PFSK-1 (cell line): ENCODE results near the gene EYA4.

Source experiments
- POLR2AphosphoS5 ChIP-seq: IDR thresholded peaks from 2 replicates; pipeline ENCODE4 v1.6.1; 2012; ENCODE audit warnings: low read depth, mild to moderate bottlenecking, control low read depth, low read length, moderate library complexity
- SIN3A ChIP-seq: IDR thresholded peaks from 2 replicates; pipeline ENCODE4 v1.6.1; 2012; ENCODE audit warnings: mild to moderate bottlenecking, low read length, moderate library complexity, borderline replicate concordance; ENCODE audit not compliant: insufficient read depth

DNA sequence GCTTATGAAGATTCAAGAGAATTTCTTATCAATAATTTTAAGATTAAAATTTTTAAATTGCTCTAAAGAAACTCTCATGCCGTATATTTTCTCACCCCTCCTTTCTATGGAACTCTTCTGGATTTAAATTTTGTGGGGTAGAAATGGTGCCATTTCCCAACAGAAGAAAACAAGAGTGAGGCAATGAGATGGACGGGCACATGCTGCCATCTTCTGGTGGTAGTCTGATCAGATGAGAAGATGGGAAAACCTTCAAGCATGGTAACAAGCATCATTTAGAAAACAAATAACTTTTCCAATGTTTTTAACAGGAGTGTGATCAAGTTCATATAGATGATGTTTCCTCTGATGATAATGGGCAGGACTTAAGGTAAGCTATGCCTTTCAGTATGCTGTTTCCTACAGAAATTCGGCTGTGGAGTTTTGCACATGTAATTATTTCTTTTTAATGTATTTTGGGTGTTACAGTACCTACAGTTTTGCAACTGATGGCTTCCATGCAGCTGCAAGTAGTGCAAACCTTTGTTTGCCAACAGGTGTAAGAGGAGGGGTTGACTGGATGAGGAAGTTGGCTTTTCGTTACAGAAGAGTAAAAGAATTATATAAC is 271.4 kb downstream of the EYA4 start:
- TF ChIP-seq POLR2AphosphoS5 (no peak), SIN3A (no peak)
